C4-2B (cell line): Measurements from ENCODE around the gene RPGRIP1L.

ENCODE experiments used
- CTCF ChIP-seq: fragments of 450-650 bp; conservative IDR thresholded peaks from 2 replicates; pipeline ENCODE4 v1.5.1; 2017; ENCODE audit warnings: mild to moderate bottlenecking
- ZFX ChIP-seq: fragments of 450-650 bp; IDR thresholded peaks from 2 replicates; pipeline ENCODE4 v1.6.1; 2017

GRCh38 chr16:53730693-53731092, 27.0 kb upstream of the RPGRIP1L start:
- no peak for TF ChIP-seq CTCF
- no peak for TF ChIP-seq ZFX
